CD14-positive monocyte (primary cell): ENCODE measurements around the gene UPK3BL1. TPM values are rescaled to one million over a fixed set of nuclear protein-coding genes. Genes with fewer than 3 reads are reported as not detected.

ENCODE experiments used
- polyA plus RNA-seq, 3 donors: library from polyadenylated mRNA; depleted of rRNA in 1 of 3; unstranded in 2 of 3; stranded (reverse) in 1 of 3; fragments of 300-500 nt in 2 of 3; fragments of >200 nt in 1 of 3; fragmentation: Illumina TruSeq in 2 of 3; gene quantifications; 1 replicate in 2 of 3; 2 replicates in 1 of 3; pipeline ENCODE4 v1.2.3, GENCODE V29; 2012 to 2021
- small RNA-seq: library from RNA; depleted of rRNA; stranded (forward); fragments of <200 nt; gene quantifications from one replicate; pipeline ENCODE3, GENCODE V24; 2012; ENCODE audit warnings: low read depth; ENCODE audit not compliant: insufficient read length

UPK3BL1 gene
- polyA plus RNA-seq, 3 donors, result 19.6 to 101 (median 21.6) TPM

Small RNAs within 50 kb of the gene (small RNA-seq; reads per million reads assigned to genes)
- gene AC105052.3 (not detected), gene UPK3BL1 (not detected)

Other genes with a start within 250 kb of the UPK3BL1 start
- 10 to 100 TPM in 1 of 3 donors, 1 to 10 TPM in 2; 6.6 to 27.0 (median 7.4) TPM for gene PRKRIP1, start 246.4 kb downstream of the UPK3BL1 start, polyA plus RNA-seq
- gene ORAI2, start 209.2 kb downstream of the UPK3BL1 start, polyA plus RNA-seq, result 10 to 100 TPM; 27.5 to 50.0 (median 38.2) TPM
- gene ALKBH4, start 177.9 kb downstream of the UPK3BL1 start, polyA plus RNA-seq, result 10 to 100 TPM in 1 of 3 donors, 1 to 10 TPM in 2; 2.9 to 11.8 (median 9.7) TPM
- gene LRWD1, start 177.8 kb downstream of the UPK3BL1 start, polyA plus RNA-seq, result 10 to 100 TPM in 1 of 3 donors, 1 to 10 TPM in 2; 5.4 to 10.7 (median 6.1) TPM
- gene POLR2J, start 163.9 kb downstream of the UPK3BL1 start, polyA plus RNA-seq, result 100 to 1,000 TPM in 1 of 3 donors, 10 to 100 TPM in 2; 65.7 to 104 (median 85.0) TPM
- 10 to 100 TPM in 2 of 3 donors, 1 to 10 TPM in 1; 6.3 to 24.1 (median 20.1) TPM for gene RASA4B, start 125.0 kb downstream of the UPK3BL1 start, polyA plus RNA-seq
- 10 to 100 TPM in 1 of 3 donors, under 1 TPM in 2; 0.30 to 94.8 (median 0.39) TPM for gene UPK3BL2, start 99.1 kb downstream of the UPK3BL1 start, polyA plus RNA-seq
- not detected for gene SPDYE2, start 91.6 kb downstream of the UPK3BL1 start, polyA plus RNA-seq
- gene POLR2J3, start 70.2 kb downstream of the UPK3BL1 start, polyA plus RNA-seq, result 100 to 1,000 TPM in 1 of 3 donors, 10 to 100 TPM in 2; 24.4 to 133 (median 24.9) TPM
- gene RASA4, start 26.0 kb downstream of the UPK3BL1 start, polyA plus RNA-seq, result 10 to 100 TPM; 13.9 to 64.5 (median 18.6) TPM
- gene SPDYE2B, start 7.5 kb upstream of the UPK3BL1 start, polyA plus RNA-seq, result not detected
- gene POLR2J2, start 28.9 kb upstream of the UPK3BL1 start, polyA plus RNA-seq, result 1 to 10 TPM; 1.1 to 5.5 (median 1.2) TPM
- 1 to 10 TPM; 2.5 to 6.8 (median 4.8) TPM for gene FAM185A, start 106.2 kb upstream of the UPK3BL1 start, polyA plus RNA-seq